ENCODE data around the gene CST5. TPM values are rescaled to one million over a fixed set of nuclear protein-coding genes. Genes with fewer than 3 reads are reported as not detected.

CST5 gene
- total RNA-seq, 1 experiment from 2014 or later: not detected

DNA sequence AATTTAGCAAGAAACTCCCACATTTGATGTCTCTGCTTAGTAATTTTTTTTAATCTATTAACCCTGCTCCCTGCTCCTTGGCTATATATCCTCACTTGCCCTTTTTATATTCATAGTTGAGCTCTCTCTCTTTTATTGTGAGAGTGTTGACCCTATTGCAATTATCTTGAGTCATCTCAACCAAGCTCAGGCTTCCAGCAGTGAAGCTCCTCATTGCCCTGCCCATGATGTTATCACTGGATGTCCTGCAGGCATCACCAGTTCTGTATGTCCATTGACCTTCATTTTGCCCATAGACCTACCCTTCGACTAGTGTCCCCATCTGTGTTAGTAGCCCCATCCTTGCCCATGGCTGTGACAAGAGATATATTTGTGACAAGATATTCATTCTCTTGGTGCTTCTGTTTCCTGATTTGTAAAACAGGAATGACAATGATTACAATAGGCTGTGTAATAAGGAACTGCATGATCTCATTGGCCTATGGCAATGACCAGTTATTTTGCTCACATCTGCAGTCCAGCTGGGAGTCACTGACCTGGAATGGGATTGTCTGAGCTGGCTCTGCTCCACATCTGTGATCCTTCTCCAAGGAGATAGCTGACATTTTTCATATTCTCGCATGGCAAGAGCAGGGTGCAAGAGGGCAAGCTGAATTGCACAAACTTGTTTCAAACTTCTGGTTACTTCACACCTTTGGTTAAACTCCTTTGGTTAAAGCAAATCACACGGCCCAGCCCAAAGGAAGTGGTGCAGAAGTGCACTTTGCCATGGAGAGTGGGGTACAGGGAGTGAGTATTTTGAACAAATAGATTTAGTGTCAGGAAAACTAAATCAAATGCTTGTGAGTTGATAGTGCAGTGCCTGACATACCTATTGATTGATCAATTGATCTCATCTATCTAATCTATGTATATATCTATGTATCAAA is 47.7 kb upstream of the CST5 start:
- Histone ChIP-seq H3K4me2 (ENCODE audit: low read length) (no peak overlapping the region), H3K9me3 (ENCODE audit: control insufficient read depth in 1 of 2, insufficient read depth in 1 of 2, low read depth in 1 of 2, low read length in 2 of 2) (no peaks in the 10 kb centered on the region), H3K27me3 (ENCODE audit: insufficient read depth, low read length) (0 out of 2 replicates have a peak, but pooled peaks cover 8% of the 10 kb centered on the region), H3K27ac (ENCODE audit: low read depth, low read length) (no peak overlapping the region), H3K9ac (ENCODE audit: low read length) (no peak overlapping the region), H3K36me3 (ENCODE audit: control insufficient read depth in 1 of 2, insufficient read depth in 2 of 2, low read length in 2 of 2) (no peaks in the 10 kb centered on the region), H3K79me2 (ENCODE audit: insufficient read depth, low read length) (no peaks in the 10 kb centered on the region), H3K4me1 (ENCODE audit: control insufficient read depth in 1 of 2, insufficient read depth in 2 of 2, low read length in 2 of 2) (no peaks in the 10 kb centered on the region), H3K9me2 (ENCODE audit: insufficient read depth) (no peaks in the 10 kb centered on the region), H2AFZ (ENCODE audit: low read depth, low read length, poor library complexity, severe bottlenecking) (no peak overlapping the region), H3K4me3 (replicated peaks in 1 of 2; ENCODE audit: low read depth in 1 of 2, low read length in 2 of 2) (no peak overlapping the region), H4K20me1 (ENCODE audit: insufficient read depth) (no peaks in the 10 kb centered on the region)
- TF ChIP-seq, protein P1, sequence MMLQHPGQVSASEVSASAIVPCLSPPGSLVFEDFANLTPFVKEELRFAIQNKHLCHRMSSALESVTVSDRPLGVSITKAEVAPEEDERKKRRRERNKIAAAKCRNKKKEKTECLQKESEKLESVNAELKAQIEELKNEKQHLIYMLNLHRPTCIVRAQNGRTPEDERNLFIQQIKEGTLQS (IDR thresholded peaks at IDR 0.05): no peak
- TF ChIP-seq TCF7L2 (IDR thresholded peaks at IDR 0.05; ENCODE audit: borderline replicate concordance, extremely low read depth, insufficient read depth, insufficient read length): no peak
- TF ChIP-seq EZH2 (IDR thresholded peaks at IDR 0.05): no peak
- TF ChIP-seq EGR1 (IDR thresholded peaks at IDR 0.05; ENCODE audit: low read depth): no peak
- no peak for TF ChIP-seq EZH2phosphoT487 (IDR thresholded peaks at IDR 0.05; ENCODE audit: borderline replicate concordance)
- no peak for TF ChIP-seq POLR2A (IDR thresholded peaks at IDR 0.05; ENCODE audit: borderline replicate concordance, extremely low read depth, insufficient read depth, insufficient read length)
- TF ChIP-seq, protein P2, sequence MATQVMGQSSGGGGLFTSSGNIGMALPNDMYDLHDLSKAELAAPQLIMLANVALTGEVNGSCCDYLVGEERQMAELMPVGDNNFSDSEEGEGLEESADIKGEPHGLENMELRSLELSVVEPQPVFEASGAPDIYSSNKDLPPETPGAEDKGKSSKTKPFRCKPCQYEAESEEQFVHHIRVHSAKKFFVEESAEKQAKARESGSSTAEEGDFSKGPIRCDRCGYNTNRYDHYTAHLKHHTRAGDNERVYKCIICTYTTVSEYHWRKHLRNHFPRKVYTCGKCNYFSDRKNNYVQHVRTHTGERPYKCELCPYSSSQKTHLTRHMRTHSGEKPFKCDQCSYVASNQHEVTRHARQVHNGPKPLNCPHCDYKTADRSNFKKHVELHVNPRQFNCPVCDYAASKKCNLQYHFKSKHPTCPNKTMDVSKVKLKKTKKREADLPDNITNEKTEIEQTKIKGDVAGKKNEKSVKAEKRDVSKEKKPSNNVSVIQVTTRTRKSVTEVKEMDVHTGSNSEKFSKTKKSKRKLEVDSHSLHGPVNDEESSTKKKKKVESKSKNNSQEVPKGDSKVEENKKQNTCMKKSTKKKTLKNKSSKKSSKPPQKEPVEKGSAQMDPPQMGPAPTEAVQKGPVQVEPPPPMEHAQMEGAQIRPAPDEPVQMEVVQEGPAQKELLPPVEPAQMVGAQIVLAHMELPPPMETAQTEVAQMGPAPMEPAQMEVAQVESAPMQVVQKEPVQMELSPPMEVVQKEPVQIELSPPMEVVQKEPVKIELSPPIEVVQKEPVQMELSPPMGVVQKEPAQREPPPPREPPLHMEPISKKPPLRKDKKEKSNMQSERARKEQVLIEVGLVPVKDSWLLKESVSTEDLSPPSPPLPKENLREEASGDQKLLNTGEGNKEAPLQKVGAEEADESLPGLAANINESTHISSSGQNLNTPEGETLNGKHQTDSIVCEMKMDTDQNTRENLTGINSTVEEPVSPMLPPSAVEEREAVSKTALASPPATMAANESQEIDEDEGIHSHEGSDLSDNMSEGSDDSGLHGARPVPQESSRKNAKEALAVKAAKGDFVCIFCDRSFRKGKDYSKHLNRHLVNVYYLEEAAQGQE (IDR thresholded peaks at IDR 0.05; ENCODE audit: low read depth): no peak
- no peak for TF ChIP-seq ZFX (IDR thresholded peaks at IDR 0.05)
- no peak for TF ChIP-seq CEBPB (IDR thresholded peaks at IDR 0.05; ENCODE audit: low read depth)
- no peak for TF ChIP-seq CBX3 (IDR thresholded peaks at IDR 0.05; ENCODE audit: low read depth)
- TF ChIP-seq, protein P3, sequence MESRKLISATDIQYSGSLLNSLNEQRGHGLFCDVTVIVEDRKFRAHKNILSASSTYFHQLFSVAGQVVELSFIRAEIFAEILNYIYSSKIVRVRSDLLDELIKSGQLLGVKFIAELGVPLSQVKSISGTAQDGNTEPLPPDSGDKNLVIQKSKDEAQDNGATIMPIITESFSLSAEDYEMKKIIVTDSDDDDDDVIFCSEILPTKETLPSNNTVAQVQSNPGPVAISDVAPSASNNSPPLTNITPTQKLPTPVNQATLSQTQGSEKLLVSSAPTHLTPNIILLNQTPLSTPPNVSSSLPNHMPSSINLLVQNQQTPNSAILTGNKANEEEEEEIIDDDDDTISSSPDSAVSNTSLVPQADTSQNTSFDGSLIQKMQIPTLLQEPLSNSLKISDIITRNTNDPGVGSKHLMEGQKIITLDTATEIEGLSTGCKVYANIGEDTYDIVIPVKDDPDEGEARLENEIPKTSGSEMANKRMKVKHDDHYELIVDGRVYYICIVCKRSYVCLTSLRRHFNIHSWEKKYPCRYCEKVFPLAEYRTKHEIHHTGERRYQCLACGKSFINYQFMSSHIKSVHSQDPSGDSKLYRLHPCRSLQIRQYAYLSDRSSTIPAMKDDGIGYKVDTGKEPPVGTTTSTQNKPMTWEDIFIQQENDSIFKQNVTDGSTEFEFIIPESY (IDR thresholded peaks at IDR 0.05; ENCODE audit: extremely low read depth, insufficient replicate concordance, low read length): no peak
- no peak for TF ChIP-seq SRF (IDR thresholded peaks at IDR 0.05; ENCODE audit: low read depth)
- TF ChIP-seq SP1 (IDR thresholded peaks at IDR 0.05; ENCODE audit: low read depth): no peak
- TF ChIP-seq POLR2AphosphoS5 (IDR thresholded peaks at IDR 0.05; ENCODE audit: low read depth, low read length): no peak
- TF ChIP-seq JUND (IDR thresholded peaks at IDR 0.05): no peak
- no peak for TF ChIP-seq YY1 (IDR thresholded peaks at IDR 0.05; ENCODE audit: extremely low read depth, insufficient replicate concordance, low read depth, low read length)
- TF ChIP-seq SIN3A (IDR thresholded peaks at IDR 0.05; ENCODE audit: low read depth): no peak
- no peak for TF ChIP-seq FOSL1 (IDR thresholded peaks at IDR 0.05; ENCODE audit: low read depth)
- TF ChIP-seq, protein P4, sequence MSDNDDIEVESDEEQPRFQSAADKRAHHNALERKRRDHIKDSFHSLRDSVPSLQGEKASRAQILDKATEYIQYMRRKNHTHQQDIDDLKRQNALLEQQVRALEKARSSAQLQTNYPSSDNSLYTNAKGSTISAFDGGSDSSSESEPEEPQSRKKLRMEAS (IDR thresholded peaks at IDR 0.05): no peak
- CTCF ChIA-PET: no interaction called here
- RAD21 ChIA-PET (ENCODE audit: low non-redundant PET in 1 of 2, low total read pairs in 2 of 2, uncharacterized antibody in 2 of 2, unreplicated experiment in 2 of 2): no interaction called here
- POLR2A ChIA-PET: no interaction called here
- intact Hi-C loops (cut with micrococcal nuclease): no loop called here
- ATAC-seq (no peak), DNase-seq (ENCODE audit: low read depth, low spot score) (no peak)
- BruUV-seq (replicated peaks): no TSS peak

Data from HCT116 (cell line).